Inflammatory macrophage treated with lipopolysaccharide for 4 hours (primary cell): ENCODE results near the gene MAL.

Source experiments
- DNase-seq: peaks from one replicate; pipeline ENCODE4 v3.0.0-alpha.2; 2020

MAL gene

DNA sequence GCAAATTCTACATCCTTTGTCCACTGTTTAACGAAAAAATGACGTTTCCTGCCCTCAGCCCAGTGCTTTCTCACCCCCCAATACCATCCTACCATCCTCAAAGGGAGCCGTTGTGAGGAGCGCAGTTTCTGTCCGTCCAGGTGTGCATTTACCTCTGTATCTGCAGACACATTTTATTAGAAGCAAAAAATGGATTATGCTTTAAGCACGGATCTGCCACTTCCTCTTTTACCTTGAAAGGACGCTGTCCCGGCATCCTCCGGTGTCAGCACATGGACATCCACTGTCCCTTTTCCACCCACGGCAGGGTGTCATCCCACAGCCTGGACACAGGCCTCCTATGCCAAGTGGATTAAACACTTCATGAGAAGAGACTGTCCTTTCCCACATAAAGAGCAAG is 7.2 kb upstream of the MAL start:
- DNase-seq, result no peak

DNA sequence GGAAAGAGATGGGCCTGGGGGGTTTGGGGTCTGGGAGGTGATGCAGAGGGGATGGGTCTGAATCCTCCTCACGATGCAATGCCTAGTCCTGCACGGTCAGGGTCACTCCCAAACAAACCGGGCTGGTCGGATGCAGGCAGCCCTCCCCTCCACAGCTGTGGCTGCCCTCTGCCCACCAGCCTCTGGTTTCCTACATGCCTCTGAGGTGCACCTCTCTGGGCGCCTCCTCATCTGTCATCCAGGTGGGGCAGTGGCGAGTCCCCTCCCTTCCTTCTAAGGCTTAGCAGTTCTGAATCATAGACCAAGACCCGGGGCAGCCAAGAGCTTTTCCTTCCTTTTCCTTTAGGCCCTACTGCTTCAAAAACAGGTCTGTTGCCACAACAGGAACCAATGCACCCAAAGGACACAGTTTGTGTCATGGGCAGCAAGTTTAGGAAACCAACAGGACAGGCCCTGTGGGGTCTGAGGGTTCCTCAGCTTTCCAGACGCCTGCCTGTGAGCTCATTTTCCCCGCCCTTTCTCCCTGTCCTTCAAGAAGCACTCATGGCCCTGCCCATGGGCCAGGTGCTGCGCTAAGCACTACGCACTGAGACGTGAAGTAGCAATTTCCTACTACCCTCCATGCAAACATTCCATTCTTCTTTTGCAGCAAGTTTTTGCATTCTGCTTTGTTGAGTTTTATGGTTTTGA is 6.5 kb upstream of the MAL start:
- DNase-seq, result no peak

DNA sequence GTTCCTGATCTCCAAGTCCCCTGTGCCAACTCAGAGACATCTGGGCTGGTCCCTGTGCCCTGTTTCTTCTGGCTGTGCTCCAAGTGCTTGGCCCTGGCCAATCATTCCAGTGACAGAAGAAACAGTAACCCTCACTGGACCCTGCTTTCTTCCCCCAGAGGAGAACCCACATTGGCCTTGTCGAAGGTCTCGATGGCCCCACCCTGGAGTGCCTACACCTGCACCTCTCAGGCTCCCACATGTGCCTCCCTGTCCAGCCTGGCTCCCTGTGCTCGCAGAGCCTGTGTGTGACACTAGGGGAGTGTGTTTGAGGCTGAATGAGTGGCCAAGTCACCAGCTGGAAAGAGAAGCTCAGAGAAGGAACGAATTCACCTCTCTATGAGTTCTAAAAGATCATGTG is 5.9 kb upstream of the MAL start:
- no peak for DNase-seq

DNA sequence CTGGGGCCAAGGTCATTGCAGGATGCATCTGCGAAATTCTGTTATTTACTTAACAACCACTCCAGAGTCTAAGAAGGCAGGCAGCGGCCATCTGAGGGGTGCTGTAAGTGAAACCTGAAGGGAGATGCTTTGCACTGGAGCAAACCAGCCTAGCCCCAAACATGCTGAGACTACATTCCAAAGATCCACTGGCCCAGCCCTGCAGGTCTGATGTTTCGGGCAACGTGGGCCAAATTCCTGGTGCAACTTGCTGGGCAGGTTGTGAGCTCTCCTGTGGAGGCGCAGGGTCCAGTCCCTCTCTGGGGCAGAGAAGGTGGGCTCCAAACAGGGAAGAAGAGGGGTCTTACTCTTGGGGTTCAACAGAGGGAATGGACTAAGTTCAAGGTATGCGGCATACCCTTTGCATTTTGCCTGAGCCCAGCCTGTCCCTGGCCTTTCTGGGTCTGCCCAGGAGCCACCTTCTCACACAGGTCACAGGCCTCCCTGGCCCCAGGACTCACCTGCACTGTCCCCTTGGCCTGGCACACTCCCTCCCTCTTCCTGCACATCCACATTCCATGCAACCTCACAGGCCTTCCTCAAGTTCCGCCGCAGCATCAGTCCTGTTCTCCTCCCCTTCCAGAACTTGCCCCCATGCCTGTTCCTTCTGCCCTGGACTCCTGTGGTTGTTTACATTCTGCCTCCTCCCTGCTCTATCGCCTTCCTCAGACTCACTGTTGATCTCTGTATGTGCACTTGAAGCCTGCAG is 5.1 kb upstream of the MAL start:
- no peak for DNase-seq

DNA sequence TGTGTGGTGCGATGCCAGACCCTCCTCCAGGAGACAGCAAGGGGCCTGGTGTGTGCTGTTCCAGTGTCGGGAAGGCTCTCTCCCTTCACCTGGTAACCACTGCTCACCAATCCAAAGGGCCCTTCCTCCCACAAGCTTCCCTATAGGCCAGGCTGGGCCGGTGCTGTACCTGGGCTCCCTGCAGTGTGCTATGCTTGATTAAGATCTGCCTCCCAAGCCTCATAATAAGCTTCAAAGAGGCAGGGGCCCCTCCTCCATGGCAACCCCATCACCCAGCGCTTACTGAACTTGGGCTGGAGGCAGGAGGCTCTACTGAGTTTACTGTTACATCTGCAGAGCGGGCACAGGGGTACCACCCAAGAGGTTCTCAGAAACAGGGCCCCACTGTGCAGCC is 4.5 kb upstream of the MAL start:
- DNase-seq, result no peak

DNA sequence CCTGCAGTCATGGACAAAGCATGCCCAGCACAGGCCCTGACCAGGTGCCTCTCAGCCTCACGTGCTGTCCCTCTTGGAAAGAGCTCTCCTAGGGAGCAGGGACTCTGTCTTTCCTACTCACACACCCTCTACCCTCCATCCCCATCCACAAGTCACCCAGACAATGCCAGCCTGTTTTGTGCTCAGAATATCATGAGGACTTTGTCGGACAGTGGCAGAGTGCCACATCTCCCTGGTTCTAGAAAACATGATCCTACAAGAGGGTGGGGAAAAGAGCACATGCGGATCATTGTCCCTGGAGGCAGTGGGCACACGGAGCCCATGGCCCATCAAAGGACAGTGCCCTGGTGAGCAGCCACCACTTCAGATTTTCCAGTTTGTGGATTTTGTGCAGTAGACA is 3.7 kb upstream of the MAL start:
- DNase-seq, result no peak

DNA sequence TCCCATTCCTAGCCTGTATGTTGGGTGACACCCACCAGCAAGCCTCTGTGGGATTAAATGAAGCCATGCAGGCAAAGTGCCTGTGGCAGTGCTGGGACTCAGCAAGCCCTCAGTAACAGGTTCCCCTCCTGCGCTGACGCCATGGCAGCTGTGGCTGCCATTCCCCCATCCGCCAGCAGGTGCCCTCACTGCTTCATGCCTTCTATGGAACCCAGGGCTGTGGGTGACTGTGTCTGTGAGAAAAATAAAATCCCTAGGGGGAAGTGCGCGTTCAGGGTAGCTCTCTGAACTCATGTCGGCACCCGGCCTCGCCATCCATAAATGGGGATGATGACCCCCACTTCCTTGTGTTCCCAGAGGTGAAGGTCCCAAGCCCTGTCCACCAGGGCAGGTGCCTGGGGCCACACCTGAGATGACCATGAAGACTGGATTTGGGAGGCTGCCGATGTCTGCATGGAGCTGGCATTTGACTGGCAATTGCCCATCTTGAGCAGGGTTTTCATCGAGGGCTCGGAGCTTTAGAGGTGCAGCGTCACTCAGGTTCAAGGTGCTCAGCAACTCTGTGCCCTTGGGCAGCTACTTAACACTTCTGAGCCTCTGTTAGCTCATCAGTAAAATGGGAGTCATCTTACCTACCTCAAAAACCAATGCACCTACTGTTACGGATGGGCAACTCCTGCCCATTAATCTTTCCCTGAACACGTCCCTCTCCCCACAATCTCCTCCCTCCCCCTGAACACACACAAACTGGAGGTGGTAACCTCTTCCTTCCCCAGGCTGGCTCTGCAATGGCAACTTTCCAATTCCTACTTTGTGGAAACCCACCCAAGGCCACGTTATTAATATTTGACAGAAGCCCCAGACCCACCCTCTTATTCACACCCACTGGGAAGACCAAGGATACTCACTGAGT is 2.9 kb upstream of the MAL start:
- peak; percentile 58 for DNase-seq

DNA sequence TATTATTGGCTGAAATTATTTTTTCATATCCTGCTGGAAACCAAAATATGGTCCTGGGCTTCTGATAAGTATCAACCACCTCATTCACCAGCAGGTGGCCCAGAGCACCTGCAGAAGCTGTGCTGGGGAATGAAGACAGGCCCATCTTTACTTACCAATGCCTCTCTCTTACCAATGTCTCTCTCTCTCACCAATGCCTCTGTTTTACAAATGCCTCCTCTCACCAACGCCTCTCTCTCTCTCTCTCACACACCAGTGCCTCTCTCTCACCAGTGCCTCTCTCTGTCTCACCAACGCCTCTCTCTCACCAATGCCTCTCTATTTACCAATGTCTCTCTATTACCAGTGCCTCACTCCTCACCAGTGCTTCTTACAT is 2.3 kb upstream of the MAL start:
- no peak for DNase-seq

DNA sequence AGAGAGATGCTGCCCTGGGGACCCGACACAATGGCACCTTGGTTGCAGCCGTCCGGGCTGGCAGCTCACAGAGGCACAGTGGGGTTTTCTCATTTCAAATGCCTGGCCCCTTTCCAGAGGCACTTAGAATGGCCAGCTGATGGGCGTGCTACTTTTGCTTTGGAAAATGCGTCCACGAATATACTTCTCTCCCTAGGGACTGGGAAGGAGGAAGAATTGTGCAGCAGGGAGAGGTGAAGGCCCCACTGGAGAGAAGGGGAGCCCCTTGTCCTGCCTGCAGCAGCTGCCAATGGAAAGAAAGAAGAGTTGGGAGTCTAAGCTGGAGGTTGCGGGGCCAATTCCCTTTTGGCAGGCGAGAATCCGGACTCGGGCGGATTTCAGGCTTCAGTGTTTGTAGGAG is 1.1 kb upstream of the MAL start:
- no peak for DNase-seq

DNA sequence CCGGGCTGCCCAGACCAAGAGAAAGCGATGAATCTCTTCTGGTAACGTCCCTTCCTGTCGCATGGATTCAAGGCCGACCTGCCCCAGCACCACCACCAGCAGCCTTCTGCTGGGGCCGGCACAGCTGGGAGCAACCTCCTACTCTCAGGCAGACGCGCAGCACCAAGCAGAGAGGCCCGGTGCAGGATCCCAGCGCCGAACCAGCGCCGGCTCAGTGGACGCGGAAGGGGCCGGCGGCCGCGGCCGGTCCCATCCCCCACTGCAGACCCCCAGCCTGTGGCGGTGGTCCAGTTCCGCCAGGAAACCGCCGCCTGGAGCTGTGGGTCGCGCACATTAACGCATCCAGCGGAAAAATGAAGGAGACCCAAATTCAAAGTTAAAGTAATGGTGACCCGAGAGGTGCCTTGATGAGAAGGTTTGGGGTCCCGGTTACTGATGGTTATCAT is 525 bp upstream of the MAL start:
- no peak for DNase-seq

DNA sequence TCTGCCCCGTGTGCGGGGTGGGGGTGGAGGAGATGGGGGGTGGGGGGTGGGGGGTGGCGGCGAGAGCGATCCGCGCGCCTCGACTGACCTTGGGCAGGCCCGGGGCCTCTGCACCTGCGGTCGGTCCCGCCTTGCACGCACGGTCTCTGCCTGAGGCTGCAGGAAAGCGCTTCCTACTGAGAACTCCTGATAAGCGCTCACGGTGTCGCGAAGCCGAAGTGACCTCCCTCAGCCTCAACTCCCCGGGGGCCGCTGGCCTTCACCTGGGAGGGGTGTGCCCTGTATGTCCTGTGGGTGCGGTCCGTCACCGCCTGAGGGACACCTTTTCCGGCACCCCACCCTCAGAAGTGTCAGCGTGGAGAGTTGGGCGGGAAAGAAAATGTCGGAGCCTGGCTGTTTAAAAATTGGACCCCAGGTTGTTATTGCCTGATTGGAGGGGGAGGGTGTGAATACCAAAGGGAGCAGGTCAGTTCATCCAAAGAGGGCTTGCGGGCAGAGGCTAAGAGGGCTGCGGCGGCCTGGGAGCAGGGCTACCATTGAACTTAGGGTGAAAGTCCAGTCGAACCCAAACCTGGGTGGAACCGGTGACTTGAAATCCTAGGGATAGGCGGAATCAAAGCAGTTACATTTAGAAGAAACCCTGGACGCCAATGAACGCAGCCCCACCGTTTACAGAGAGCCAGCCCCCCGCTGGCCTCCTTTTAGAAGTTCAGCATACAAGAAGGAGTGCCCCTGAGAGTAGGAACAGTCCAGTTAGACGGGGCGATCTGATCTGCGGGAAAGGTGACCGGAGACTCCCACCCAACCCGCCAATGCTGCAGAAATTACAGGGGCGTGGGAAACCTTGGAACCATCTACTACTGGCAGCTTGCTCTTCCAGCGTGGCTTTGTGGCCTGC is 1.2 kb downstream of the MAL start:
- DNase-seq, result no peak

DNA sequence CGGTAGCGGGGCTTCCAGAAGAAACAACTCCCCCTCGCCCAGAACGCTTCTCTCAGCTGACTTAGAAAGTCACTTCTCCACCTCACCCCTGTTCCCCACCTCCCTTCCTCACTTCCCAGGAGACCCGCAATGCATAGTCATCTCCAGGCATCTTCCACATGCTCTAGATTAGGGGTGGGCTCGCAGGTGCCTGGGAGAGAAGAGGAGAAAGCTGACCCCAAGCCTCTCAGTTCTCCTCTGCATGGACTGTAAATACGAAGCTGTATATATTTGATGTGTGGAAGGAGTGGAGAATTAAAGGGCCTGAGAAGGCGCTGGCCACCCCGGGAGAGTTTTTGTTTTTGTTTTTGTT is 1.8 kb downstream of the MAL start:
- no peak for DNase-seq

DNA sequence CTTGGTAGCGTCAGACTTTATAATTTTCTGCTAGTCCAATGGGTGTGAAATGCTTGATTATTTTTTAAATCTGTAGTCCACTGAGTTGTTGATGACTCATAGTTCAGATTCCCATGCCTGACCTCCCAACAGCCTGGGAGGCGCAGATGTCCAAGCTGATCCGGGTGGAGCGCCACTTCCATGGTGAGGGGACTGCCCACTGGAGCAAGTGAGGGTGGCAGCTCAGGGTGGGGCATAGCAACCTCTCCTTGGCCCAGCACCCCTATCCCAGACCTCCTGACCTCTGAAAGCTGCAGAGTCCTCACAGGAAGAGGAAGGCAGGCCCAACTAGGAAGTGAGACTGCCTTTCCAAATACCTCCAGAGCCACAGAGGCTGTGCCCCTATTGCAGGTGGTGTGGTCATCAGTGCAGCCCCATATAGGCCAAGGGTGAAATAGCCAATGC is 4.4 kb downstream of the MAL start:
- peak; percentile 40 for DNase-seq

DNA sequence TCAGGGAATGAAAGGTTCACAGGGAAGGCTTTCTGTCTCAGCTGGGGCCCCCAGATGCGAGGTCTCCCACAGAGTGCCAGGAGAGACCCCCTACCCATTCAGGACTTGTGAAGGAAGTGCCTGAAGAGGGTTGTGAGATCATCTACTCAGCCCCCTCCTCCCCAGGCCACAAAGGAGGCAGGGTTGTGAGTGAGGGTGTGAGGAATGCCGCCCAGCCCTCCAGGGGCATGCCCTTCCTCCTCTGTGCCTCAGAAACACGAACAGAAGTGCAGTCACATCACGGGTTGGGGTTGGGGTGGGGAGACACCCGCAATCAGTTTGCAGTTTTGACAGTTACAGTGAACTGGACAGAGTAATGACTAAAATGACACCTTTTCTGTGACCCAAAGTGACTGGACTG is 5.0 kb downstream of the MAL start:
- DNase-seq, result no peak

DNA sequence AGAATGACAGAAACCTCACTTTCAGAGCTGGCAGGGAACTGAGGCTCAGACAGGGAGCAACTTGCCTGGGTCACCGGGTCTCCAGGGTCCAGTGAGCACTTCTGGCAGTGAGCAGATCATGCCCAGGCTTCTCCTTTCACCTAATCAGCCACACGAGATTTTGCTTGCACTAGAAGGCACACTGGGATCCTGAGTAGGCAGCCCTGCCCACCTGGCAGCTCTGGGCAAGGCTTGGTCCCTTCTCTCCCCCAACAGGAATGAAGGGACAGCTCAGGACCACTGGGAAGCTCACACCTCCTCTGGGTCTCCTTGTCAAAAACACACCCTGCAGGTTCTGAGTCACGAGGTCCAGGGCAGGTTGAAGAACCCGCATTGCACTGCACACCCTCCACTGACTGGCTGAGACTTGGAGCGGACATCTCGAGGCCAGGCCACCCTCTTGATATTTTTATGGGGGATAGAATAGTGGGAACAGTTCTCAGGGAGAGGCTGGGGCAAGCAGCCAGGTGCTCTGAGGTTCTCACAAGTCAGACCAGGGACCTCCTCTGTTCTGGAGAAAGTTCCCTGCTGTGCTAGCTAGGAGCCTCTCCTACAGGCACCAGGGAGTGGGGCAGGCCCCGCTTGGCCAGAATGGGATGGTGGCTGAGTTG is 5.7 kb downstream of the MAL start:
- DNase-seq, result no peak

DNA sequence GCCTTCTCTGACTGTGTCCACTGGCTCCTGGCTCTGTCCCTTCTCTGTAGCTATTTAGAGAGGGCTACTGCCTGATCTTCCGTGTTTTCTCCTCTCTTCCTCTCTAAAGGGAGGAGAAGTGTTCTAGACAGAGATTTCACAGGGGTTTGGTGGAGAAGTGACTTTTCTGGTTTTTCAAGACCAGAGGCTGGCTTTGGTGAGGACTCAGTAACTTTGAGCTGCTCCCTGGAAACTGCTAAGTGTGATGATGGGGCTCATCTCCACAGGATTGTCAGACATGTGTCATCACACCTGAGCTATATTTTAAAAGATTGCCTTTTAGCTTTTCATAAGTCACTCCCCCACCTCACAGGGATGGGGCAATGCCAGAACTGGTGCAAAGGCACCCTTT is 6.2 kb downstream of the MAL start:
- no peak for DNase-seq

DNA sequence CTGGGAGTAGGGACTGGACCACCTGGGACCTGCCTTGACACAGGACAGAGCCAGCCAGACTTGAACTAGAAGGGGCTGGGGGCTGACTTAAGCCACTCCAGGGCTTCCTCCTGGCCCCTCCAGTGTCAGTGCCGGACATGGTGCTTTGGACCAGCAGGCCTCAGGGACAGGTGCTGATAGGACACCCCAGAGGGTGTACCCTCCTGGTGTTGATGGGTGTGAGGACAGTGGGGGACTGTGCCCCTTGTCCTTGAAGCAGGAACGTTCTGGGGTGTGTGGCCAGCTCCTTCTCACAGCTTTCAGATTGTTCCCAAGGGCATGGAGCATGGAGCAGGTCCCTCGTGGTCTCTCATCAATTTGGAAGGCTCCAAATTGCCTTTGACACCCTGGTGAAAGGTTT is 6.8 kb downstream of the MAL start:
- no peak for DNase-seq

DNA sequence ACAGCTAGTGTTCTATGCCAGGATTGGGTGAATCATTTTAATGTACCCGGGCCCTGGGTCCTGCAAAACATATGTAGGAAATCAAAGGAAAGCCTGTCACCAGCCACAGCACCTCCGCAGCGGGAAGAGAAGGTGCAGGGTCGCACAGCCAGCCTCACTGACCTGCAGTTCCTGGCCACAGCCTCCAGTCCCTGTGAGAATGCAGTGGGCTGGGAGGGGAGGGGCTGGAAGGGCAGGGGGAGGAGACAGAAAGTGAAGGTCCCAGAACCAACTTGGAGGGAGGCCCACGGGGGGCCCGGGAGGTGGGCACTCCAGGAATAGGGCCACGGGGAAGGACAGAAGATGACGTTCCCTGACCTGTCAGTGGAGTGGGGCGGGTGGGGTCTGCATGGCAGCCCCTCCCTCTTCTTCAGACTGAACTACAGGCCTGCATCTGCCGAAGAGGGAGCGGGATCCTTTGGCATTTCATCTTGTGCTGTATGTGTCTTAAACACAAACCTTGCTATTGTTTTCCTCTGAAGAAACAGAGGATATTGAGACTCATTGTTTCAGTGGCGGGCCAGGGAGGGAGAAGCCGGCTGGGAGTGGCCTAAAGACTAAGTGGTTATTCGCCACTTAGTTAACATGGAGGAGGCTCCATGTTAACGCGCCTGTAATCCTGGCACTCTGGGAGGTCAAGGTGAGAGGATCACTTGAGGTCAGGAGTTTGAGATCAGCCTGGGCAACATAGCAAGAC is 7.5 kb downstream of the MAL start:
- no peak for DNase-seq

DNA sequence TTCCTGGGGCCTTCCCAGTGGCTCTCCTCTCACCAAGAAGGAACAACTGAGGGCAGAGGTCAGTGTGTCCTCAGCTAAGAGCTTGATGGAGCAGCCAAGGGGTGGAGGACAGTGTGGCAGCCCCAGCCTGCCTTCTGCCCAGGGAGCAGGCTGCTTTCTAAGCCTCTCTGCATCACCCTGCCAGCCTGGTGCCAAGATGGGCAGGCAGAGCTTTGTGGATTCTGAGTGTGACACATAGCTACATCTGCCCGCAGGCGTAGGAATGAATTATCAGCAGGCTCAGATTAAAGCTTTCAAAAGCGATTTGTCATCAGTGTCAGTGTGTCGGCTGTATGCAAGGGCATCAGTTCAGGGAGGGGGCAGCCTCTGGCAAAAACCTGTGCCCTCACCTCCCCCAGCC is 8.7 kb downstream of the MAL start:
- DNase-seq, result no peak

DNA sequence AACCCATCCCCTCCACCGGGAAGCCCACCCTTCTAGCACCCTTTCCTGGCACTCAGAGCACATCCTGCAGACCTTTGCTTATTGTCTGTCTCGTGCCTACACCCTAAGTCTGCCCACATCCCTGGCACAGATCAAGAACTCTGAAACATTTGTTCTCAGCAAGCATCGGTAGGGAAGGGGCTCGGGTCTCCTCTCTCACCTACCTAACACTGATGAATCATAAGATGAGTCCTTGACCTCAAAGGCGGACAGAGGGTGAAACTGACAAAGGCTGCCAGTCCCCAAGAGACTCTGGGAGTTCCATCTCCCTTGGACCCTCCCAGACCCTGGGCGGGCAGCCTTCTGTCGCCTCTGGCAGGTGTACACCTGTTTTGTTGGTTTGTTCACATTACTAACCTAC is 9.3 kb downstream of the MAL start:
- no peak for DNase-seq

DNA sequence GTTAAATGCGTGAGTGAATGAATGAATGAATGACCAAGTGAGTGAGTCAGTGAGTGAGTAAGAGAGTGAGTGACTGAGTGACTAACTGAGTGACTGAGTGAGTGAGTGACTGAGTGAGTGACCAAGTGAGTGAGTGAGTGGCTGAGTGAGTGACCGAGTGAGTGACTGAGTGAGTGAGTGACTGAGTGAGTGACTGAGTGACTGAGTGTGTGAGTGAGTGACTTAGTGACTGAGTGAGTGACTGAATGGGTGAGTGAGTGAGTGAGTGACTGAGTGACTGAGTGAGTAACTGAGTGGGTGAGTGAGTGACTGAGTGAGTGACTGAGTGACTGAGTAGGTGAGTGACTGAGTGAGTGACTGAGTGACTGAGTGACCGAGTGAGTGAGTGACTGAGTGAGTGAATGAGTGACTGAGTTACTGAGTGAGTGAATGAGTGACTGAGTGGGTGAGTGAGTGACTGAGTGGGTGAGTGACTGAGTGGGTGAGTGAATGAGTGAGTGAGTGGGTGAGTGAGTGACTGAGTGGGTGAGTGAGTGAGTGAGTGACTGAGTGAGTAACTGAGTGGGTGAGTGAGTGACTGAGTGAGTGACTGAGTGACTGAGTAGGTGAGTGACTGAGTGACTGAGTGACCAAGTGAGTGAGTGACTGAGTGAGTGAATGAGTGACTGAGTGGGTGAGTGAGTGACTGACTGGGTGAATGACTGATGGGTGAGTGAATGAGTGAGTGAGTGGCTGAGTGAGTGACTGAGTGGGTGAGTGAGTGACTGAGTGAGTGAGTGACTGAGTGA is 11.3 kb downstream of the MAL start:
- DNase-seq, result no peak
